OCI-M1 (cell line): ENCODE data around the gene PPP1R27.

ENCODE experiments used
- DNase-seq: peaks from one replicate; lab custom pipeline; 2025; lab: John Stamatoyannopoulos, UW

Gene PPP1R27, protein sequence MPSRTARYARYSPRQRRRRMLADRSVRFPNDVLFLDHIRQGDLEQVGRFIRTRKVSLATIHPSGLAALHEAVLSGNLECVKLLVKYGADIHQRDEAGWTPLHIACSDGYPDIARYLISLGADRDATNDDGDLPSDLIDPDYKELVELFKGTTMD

DNA sequence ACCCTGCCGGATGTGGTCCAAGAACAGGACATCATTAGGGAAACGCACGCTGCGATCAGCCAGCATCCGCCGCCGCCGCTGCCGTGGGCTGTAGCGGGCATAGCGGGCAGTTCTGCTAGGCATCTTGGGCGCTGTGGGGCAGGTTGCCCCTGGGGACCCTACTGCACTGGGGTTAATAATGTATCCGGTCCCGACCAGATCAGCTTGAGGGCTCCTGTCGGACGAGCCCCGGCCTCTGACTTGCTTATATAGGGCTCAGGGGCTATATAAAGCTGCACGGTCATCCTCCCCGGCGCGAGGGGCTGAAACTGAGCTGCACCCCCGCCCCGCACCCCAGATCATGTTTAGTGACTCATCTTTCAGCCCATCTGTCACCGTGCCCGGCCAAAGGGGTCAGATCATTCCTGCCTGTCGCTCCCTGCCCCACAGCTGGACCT, at the start of gene PPP1R27:
PPP1R27 (minus strand) TSS at position 220 of the 437 bp plus-strand sequence; CDS start at position 123, 97 bp downstream.
- DNase-seq, result no peak

- DNase-seq, result no peak
These were observed 49.7 kb upstream of the PPP1R27 start for GRCh38 chr17:81884520-81884919.

- no peak for DNase-seq
These were observed 44.3 kb upstream of the PPP1R27 start for GRCh38 chr17:81879121-81879520.

GRCh38 chr17:81878294-81878693, 43.4 kb upstream of the PPP1R27 start:
- no peak for DNase-seq

DNA sequence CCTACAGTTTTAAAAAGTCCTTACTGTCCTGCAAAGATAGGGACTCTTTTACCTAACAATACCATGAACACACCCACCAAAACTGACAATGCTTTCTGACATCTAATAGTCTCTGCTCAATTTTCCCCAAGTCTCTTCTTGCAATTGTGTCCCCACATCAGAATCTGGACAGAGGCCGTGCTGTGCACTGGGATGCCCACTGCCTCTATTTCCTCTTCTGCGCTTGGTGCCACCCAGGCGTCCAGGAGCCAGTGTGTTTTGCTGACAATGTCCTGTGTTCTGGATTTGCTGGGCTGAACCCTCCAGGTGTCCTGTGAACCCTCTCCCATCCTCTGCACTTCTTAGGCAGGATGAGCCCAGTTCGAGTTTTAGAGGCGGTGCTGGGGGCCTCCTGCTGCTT, 42.7 kb upstream of the PPP1R27 start:
- DNase-seq, result no peak

DNA sequence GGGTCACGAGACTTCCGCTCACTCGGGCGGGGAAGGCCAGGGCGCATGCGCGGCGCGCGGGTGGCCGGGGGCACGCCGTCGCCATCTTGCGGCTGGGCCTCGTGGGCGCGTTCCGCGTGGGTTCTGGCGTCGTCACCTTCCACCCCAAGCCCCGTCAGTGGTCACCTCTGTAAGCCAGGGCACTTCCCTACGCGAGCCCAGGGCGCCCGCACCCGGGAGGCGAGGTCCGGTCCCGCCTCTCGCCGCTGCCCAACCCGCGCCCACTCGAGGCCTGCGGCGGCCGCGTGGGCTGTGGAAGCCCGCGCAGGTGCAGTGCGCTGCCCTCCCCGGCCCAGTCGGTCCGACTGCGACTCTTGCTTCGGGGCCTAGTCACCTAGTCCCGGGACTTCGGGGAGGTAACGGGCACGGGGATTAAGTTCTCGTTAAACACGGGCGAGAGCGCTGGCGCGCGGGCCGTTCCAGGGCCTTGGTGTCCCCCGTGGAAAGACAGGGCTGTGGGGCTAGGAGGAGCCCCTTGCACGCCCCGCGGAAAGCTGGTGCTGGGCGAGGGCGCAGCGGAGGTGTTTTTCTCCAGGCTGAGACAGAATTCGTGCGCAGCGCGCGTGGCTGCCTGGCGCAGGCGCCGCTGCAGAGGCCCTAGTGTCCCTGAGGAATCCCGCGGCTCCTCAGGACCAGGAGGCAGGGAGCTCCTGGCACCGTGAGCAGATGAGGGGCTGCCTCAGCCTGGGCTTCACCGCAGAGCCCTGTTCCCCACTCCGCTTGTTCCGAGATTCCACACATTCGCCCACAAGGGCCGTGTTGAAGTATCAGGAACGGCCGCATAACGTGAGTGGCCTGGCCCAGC, 36.8 kb upstream of the PPP1R27 start:
- peak; percentile 92 for DNase-seq

DNA sequence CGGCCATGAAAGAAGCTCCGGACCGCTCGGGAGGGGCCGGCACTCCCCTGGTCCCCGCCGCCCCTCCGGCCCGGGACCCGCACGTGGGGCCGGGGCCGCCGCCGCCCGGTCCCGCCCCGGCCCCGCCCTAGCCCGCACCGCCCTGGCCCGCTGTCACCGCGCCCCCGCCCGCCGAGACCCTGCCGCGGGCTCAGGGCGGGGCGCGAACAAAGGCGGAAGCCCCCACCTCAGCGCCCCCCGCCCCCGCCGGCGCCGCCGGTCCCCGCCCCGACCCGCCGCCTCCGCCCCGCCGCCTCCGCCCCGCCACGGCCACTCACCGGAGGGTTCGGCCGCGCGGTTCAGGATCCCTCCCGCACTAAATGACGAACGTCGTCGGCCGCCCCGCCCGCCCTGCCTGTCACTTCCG, 36.1 kb upstream of the PPP1R27 start, which contains the start of gene ARHGDIA:
ARHGDIA (minus strand) TSS at position 357 of the 406 bp plus-strand sequence. CDS start 1,407 bp downstream, outside the sequence.
- DNase-seq, result no peak

DNA sequence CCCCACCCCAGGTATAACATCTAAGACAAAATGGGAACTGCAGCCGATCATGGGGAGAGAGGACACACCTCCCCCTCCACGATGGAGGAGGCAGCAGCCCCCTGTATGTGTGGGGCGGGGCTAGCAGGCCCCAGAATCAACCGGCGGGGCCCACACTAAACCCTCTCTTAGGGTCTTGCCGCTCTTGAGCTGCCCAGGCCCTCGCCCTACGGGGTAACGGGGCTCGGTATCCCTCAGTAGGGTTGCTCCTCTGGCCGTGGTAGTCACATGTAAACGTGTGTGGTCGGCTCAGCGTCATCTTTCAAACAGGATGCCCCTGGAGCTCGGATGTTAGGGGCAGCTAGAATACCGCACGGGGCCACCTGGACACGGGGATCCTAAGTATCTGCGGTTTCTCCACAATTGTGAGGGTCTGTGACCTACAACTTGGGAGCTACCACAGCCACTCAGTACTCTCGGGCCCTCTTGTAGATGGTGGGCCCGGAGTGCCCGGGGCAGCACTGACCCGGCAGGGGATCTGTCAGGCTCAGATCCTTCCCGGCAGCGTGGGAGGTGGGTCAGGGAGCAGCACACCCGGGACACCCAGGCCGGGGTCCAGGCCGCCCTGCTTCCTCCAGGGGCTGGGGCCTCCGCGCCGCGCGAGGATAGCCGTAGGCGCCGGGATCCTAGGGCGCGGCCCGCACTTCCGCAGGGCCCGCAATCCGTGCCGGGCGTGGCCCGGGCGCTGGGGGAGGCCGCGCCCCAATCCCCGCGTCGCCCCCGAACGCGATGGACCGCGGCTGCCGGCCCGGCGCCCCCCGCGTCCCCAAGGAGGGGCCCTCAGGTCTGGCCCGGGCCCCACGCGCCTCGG, 35.5 kb upstream of the PPP1R27 start:
- peak; percentile 67 for DNase-seq

DNA sequence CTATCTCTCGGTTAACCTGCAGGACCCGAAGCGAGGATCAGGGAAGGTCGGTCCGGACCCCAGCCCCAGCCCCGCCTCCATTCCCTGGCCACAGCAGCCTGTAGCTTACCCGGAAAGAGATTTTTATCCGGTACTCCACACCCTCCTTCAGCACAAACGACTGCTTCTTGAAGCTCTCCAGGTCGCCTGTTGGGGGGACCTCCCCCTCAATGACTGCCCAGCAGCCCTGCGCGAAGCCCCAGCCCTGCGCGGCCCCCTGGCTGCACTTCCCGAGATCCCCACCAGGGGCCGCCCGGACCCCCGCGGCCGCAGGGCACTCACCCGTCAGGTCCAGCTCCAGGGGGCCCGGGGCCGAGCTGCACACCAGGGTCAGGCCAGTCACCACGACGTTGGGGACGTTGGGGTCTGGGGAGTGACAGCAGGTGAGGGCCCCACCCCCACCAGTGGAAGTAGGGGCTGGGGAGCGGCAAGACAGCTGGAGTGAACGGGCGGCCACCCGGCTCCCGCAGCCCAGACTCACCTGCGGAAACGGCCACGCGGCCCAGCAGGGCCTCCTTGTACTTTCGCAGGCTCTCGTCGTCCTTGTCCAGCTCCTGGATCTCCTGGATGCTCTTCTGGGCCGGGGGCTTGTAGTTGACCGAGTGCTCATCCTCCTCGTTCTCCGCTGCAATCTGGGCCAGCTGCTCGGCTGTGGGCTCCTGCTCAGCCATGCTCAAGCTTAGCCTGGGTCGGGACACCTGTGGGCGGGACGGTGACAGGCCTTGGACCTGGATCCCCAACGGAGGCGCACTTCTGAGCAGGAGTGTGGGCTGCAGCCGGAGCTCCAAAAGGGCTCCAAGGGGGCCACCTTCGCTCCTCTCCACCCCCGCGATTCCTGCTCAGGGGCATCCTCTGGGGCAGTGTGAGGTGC, 34.6 kb upstream of the PPP1R27 start:
- no peak for DNase-seq

DNA sequence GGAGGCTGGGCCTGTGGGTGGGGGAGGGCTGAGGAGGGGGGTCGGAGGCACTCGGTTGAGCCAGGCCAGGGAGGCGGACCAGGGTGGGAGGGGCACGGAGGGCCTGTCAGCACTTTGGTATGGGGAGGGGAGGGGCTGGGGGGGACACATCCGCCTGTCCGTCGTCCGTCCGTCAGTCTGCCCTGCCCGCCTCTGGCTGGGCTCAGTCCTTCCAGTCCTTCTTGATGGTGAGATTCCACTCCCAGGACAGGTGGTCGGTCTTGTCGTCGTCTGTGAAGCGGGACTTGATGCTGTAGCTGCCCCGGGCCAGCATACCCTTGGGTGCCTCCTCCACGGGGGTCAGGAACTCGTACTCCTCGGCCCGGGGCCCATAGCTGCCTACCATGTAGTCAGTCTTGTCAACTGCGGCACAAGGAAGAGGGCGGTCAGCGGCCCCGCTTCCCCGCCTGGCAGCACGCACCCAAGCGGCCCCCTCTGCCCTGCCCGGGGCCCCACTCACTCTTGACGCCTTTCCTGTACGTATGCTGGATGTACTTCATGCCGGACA, 33.9 kb upstream of the PPP1R27 start:
- DNase-seq, result peak; percentile 26

- peak; percentile 53 for DNase-seq
These were observed 33.3 kb upstream of the PPP1R27 start for GRCh38 chr17:81867991-81868673.

DNA sequence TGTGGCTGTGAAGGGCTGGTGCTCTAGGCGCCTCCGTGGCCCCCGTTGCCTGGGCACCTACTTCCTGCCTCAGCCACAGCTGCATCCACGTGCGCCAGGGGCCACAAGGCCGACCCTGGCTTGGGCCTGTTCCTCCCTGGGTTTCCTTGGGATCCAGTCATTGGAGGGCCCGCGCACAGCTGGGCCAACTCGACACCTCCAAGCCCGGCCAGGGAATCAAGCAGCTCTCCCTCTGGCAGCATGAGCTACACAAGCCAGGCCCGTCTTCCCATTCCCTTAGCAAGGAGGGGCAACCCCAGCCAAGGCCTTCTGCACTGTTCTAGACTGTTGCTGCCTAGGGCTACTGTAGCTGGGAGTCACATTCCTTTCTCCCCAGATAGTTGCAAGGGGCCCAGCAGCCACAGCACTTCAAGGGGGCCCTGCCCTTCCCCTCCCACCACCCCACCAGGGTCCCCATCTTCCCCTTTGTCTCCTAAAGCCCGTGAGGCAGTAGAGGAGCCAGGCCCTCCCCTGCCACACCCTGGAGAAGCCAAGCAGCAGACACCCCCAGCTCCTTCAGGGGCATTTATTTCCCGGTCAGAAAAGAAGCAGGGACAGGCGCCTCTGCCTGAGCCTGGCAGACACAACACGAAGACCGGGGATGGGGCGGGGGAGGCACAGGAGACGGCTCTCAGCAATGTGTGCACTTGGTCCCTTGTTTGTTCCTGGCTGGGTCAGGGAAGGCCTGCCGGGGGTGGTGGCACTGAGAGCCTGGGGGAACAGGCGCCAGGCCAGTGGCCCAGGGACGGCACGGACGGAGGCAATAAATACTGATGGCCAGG, 32.5 kb upstream of the PPP1R27 start:
- peak; percentile 64 for DNase-seq

DNA sequence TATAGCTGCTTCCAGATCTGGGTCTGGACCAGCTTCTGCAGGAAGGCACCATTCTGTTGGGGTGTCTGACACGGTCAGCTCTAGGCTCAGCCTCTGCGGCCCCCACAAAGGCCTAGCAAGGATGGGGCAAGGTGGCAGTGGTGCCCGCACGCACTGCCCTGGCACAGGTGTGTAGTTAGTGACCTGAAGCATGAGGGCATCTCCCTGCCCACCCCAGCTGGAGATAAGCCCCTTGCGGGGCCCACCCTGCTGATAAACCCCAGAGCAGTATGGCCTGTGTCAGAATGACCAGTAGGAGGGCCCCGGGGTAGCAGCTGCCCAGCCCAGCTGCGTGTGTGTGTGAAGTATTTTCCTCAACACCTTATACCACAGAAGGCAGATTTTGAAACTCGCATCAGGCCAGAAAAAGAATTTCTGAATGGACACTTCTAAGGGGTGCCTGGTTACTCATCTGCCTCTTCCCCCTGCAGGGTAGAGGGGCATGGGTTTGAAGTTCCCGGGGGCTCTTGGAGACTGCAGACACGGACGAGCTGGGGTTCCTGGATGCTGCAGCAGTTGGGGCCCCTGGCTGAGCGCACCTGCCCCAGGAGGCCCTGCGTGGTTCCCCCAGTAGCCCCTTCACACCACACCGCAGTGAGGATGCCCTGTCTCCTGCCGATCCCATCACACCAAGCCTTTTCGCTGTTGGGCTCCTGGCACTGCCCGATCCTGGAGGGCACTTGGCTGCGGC, 31.8 kb upstream of the PPP1R27 start:
- peak; percentile 35 for DNase-seq

GRCh38 chr17:81865733-81866439, 31.0 kb upstream of the PPP1R27 start:
- no peak for DNase-seq

- DNase-seq, result no peak
These were observed 30.5 kb upstream of the PPP1R27 start for GRCh38 chr17:81865358-81865732.

DNA sequence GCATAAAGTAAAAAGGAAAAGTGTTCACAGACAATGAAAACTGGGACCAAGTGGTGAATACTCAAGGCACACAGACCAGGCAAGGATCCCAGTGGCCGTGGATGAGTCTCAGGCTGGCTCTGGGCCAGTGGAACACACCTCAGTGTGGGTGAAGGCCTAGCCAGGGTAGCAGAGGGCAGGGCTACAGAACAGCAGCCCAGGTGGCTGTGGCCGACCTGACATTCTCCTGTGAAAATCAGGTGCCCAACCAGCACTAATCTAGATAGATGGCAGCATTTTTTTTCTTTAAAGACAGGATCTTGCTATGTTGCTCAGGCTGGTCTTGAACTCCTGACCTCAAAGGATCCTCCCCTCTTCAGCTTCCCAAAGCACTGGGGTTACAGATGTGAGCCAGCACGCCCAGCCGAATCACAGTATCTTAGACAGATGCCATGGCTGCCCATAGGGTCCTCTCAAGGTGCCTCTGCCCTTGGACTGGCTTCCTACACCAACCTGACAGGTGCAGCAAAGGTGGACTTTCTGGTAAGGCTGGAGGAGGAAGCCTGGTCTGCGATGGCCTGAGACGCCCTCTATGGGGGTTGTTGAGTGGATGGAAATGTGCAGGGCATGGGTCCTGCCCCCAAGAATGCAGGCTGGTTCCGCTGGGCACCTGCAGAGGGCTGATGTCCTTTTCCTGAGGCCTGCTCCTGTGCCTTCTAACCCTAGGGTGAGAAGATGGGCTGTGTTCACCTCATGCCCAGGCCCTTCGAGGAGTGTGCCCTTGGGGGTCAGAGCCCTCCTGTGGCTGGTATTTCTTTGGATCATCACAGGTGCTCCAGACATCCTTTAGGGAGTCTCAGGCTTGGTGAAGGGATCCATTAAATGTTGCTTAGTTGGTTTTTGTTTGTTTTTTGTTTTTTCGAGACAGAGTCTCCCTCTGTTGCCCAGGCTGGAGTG, 29.3 kb upstream of the PPP1R27 start:
- DNase-seq, result no peak

GRCh38 chr17:81863123-81863675, 28.3 kb upstream of the PPP1R27 start:
- DNase-seq, result no peak
